Esophagus squamous epithelium (tissue), 4 donors: Measurements from ENCODE around the gene ADARB2.

ENCODE experiments used
- POLR2A ChIP-seq, 4 donors: fragments of 450-650 bp; IDR thresholded peaks; one replicate each; pipeline ENCODE4 v1.6.1; 2017; ENCODE audit warnings: antibody characterized with exemption in 4 of 4, mild to moderate bottlenecking in 4 of 4, moderate library complexity in 3 of 4
- TF ChIP-seq, protein P1 (sequence below), 6 experiments: fragments of 450-650 bp in 4 of 6; fragments of 200-600 bp in 2 of 6; sonication (generic) in 2 of 6; IDR thresholded peaks; one replicate each; pipeline ENCODE4 v1.5.1; 2016 to 2019; ENCODE audit warnings: antibody characterized with exemption in 6 of 6, mild to moderate bottlenecking in 4 of 6, moderate library complexity in 4 of 6

DNA sequence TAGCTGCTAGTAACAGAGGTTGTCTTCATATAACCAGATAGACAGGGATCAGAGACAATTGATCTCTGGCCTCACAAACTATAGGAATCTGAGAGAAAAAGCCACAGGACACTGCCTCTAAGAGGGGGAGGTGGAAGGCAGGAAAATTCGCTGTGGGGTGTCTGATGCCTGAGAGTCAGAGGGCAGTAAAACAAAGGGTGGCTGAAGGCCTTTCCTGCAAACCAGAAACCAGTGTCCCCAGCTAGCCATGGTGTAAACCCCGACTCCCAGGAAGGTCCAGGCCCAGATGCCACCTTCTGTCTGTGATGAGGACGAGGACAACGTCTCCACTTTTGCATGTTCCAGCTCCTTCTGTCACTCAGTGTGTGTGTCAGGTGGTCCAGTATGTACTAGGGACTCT is 215.1 kb downstream of the ADARB2 start:
- TF ChIP-seq, protein P1, sequence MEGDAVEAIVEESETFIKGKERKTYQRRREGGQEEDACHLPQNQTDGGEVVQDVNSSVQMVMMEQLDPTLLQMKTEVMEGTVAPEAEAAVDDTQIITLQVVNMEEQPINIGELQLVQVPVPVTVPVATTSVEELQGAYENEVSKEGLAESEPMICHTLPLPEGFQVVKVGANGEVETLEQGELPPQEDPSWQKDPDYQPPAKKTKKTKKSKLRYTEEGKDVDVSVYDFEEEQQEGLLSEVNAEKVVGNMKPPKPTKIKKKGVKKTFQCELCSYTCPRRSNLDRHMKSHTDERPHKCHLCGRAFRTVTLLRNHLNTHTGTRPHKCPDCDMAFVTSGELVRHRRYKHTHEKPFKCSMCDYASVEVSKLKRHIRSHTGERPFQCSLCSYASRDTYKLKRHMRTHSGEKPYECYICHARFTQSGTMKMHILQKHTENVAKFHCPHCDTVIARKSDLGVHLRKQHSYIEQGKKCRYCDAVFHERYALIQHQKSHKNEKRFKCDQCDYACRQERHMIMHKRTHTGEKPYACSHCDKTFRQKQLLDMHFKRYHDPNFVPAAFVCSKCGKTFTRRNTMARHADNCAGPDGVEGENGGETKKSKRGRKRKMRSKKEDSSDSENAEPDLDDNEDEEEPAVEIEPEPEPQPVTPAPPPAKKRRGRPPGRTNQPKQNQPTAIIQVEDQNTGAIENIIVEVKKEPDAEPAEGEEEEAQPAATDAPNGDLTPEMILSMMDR (IDR thresholded peaks at IDR 0.05), result no peak
- no peak for TF ChIP-seq POLR2A (IDR thresholded peaks at IDR 0.05)
